GM19240 (cell line): ENCODE results near the gene R3HDM2.
"Not testable (repeated sequence)": the region's sequence is repeated elsewhere in the genome, so short reads cannot be mapped to it uniquely, and the experiment has no call there.

Experiments
- DNase-seq: peaks from one replicate; pipeline ENCODE4 v3.0.0; 2011; ENCODE audit warnings: low spot score; ENCODE audit not compliant: insufficient read length

The R3HDM2 gene

GRCh38 chr12:57377103-57377840, 53.6 kb downstream of the R3HDM2 start:
- DNase-seq = no peak

- DNase-seq = no peak
Measured at GRCh38 chr12:57372233-57372632, 58.6 kb downstream of the R3HDM2 start.

DNA sequence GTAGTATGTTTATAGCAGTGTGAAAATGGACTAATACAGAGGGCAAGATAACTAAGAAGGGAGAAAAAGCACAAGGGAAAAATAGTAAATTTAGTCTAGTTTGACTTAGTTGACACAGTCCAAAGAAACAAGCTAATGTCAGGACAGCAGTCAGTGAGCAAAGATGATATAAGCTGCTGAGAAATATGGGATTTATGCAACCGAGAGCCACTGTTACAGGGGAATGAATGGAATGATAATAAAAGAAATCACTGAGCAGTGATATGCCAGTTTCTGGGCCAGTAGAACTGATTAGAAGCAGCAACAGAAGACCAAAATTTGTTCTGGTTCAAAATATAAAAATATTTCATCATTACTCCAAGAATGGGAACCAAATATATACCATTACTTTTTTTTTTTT, 60.1 kb downstream of the R3HDM2 start:
- no peak for DNase-seq

GRCh38 chr12:57370072-57370471, 60.8 kb downstream of the R3HDM2 start:
- no peak for DNase-seq

DNA sequence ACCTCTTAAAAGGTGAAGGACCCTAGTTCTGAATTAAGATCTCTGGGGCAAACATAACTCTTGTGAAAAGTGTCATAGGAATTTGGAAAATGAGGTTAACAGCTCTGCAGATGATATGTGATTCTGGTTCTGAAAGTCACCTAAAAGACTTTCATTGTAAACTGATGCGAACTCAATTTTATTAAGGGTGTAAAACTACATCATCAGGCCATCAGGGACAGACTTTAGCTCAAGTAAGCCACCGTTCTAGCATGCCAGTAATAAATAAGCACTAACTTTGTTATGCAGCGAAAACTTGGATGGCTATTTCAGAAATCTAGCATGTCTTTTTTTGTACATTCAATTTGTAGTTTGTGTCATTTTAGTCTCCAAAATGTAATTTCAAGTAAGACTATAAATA, 61.6 kb downstream of the R3HDM2 start:
- DNase-seq = no peak

GRCh38 chr12:57368349-57369095, 62.3 kb downstream of the R3HDM2 start:
- no peak for DNase-seq

GRCh38 chr12:57367121-57367520, 63.7 kb downstream of the R3HDM2 start:
- no peak for DNase-seq

DNA sequence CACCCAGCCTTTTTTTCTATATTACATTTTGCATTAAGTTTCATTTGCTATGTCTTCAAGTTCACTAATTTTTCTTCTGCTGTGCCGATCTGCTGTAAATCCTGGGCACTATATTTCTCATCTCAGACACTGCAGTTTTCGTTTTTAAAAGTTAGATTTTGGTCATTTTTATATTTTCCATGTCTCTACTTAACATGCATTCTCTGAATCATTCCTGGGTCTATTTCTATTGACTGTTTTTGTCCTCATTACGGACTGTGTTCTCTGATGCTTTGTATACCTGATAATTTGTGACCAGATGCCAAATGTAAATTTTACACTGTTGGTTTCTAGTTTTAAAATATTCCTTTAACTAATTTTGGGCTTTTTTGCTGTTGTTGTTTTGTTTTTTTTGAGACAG, 64.5 kb downstream of the R3HDM2 start:
- DNase-seq = no peak

GRCh38 chr12:57364156-57364555, 66.7 kb downstream of the R3HDM2 start:
- DNase-seq = not testable (repeated sequence)

- no peak for DNase-seq
Measured at GRCh38 chr12:57360468-57360867, 70.4 kb downstream of the R3HDM2 start.

GRCh38 chr12:57358646-57359045, 72.2 kb downstream of the R3HDM2 start:
- no peak for DNase-seq

DNA sequence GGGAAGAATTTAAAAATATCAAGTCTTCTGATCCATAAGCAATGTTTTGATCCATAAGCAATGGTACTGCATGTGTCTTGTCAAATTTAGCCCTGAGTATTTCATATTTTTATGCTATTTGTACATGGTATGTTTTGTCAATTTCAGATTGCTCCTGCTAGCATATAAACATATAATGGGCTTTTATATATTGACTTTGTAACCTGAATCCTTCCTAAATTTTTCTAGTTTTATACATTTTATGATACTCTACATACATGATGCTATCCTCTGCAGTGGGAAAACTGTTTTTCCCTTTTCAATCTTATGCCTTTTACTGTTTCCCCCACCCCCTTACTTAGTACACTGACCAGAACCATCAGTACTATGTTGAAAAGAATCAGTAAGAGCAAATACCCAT, 75.1 kb downstream of the R3HDM2 start:
- no peak for DNase-seq

DNA sequence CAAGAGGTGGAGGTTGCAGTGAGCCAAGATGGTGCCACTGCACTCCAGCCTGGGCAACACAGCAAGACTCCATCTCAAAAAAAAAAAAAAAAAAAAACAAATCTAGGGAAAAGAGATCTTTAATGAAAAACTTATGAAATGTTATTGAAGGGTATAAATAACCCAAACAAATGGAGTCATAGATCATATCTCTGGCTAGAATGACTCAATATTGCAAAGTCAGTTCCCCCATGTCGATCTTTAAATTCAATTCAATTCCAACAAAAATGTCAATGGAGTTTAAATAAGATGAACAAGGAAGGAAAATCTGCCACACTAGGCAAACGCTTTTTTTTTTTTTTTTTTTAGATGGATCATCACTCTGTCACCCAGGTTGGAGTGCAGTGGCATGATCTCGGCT, 78.7 kb downstream of the R3HDM2 start:
- DNase-seq = no peak

DNA sequence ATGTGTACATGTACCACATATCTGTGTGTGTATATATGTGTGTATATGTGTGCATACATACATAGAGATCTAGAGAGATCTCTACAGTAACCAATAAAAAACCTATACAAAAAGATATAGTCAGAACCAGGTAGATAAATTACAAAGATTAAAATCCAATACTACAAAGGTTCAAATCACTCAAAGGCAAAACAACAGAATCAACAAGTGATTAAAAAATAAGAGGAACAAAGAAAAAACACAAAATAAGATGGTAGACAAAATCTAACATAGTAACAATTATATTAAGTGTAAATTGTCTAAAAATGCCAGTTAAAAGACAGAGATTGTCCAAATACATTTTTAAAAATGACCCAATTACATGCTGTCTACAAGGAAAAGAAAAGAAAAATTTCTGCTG, 83.6 kb downstream of the R3HDM2 start:
- DNase-seq = no peak

DNA sequence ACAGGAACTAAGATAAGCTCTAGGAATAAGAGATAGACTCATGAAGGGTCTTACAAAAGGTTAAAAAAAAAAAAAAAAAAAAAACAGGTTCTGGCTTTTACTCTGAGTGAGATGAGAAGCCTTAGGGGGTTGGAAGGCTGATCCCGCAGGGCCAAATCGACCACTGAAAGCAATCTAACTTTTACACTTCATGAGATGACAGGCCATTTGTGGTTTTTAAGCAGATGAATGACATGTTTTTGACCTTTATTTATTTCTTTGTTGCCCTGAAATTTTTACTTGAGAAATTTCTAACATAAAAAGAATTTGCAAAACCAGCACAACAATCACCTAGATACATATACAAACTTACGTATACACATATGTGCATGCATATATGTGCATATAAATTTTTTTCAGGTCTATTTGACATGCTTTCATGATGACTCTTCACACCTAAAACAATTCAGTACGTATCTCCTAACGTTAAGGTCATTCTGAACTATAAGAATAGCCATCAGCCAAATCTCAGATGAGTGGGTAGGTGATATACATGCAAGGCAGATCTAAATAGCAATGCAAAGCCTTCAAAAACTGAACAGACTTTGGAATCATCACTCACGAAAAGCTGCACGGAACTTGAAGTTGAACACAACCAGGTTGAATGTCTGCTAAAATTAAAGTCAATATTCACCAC, 87.0 kb downstream of the R3HDM2 start:
- DNase-seq = no peak

DNA sequence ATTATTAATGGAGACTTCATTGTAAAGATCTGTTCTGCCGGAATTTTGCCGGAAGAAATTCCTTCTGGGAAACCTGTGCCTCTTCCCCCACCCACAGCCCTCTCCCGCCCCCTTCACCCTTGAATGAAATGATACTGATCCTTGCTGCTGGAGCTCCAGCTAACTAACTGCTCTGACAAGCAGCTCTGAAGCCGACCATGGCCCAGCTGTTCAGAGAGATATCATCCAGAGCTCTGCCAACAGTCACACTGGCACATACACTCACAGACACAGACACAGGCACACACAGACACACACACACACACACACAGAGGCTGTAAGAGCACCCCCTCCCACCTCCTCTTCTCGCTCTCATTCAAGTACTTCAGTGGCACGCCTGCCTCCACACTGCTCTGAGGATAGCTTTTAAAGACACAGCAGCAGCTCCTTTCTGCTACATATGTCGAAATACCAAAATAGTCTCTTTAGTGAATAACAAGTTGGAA, 88.6 kb downstream of the R3HDM2 start:
- DNase-seq = no peak

DNA sequence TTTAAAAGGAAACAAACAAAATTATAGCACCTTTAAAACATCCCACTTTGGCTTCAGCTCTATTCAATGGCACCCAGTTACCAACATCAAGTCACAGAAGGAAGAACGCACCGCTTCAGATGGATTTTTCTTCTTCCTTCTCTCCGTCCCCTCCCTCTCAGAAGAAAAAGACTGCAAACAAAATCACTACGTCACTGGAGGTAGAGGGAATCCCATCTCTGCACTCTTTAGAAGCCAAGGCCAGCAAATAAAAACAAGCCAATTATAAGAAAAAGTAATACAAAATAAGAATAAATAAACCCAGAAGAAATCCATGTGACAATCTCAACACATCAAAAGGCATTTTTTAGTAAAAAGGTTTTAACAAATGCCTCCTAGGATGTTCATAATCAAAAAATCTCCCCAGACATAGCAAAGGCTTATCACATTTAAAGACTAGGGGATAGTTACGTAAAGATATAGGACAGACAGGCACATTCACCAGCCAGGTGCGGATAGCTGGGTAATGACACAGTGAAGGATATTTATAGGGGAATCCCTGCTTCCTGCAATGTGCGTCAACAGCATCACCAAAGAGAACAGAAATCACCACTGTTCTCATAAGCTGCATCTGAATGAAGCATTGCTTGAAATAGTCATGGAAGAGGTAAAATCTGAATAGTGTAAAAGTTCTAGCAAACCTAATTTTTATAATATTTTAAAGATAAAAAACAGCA, 89.4 kb downstream of the R3HDM2 start:
- DNase-seq = no peak

DNA sequence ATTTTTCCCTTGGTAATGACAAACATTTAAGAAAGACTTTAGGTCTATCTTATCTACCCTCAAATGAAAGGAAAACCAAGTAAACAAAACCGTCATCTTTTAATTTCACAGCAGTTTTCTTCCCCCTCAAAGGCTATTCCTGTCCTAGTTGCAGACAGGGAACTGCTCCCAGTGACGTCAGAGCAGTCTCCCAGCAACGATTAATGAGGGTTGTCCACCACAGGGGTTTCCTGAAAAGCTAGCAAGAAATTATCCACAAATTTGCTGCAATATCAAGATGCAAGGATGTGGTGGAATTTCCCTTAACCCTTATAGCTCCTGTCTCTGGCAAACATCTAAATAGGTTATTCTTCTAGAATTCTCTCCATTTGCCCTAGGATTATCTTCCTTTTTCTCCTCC, 90.7 kb downstream of the R3HDM2 start:
- DNase-seq = no peak

- not testable (repeated sequence) for DNase-seq
Measured at GRCh38 chr12:57336299-57336698, 94.5 kb downstream of the R3HDM2 start.

- DNase-seq = no peak
Measured at GRCh38 chr12:57334219-57334618, 96.6 kb downstream of the R3HDM2 start.

DNA sequence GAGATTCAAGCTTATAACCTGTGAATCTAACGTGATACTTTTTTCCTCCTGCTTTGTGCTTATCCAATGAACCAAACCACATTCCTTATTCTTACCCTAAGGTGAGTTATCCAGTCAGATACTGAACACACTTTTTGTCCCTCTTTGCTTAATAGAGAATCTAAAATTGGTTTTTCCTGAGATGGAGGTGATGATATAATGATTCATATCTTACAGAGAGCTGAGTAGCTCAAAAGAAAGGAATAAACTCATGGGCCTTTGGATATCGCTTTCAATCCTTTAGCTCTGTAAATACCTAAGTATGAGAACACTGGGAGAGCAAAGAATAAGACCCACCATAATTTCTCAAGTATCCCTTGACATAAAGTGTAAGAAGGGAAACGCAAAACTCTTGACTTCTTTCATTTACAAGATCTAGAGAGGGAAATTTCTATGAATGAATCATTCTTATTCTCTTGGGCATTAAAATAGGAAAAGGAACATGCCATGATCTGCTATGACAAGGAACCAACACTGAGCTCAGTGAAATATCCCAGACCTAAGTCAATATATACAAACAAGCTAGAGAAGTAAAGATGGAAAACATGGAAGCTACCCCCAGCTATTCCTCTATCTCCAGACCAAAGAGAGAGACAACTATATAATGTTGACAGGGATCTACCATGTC, 98.1 kb downstream of the R3HDM2 start:
- no peak for DNase-seq
